HUES48 (cell line): ENCODE measurements around the gene TXNL4A.

ENCODE experiments used
- H3K27ac ChIP-seq: one replicate; pipeline ENCODE4 v1.7.0; 2013; ENCODE audit warnings: low read depth, low read length, inconsistent platforms
- H3K27me3 ChIP-seq: 2 replicates; pipeline ENCODE4 v1.6.1; 2013; ENCODE audit warnings: mild to moderate bottlenecking, low read length; ENCODE audit not compliant: control insufficient read depth, insufficient read depth
- H3K36me3 ChIP-seq: 2 replicates; pipeline ENCODE4 v1.6.1; 2013; ENCODE audit warnings: low read length; ENCODE audit not compliant: control insufficient read depth, insufficient read depth
- H3K4me1 ChIP-seq: 2 replicates; pipeline ENCODE4 v1.6.1; 2013; ENCODE audit warnings: mild to moderate bottlenecking, low read length; ENCODE audit not compliant: control insufficient read depth, insufficient read depth
- H3K4me3 ChIP-seq: 2 replicates; pipeline ENCODE4 v1.5.1; 2013; ENCODE audit warnings: mild to moderate bottlenecking, low read depth, low read length
- H3K9ac ChIP-seq: 2 replicates; pipeline ENCODE4 v1.6.1; 2013; ENCODE audit warnings: mild to moderate bottlenecking, low read depth, low read length, moderate library complexity
- H3K9me3 ChIP-seq: 2 replicates; pipeline ENCODE4 v1.6.1; 2013; ENCODE audit warnings: low read length; ENCODE audit not compliant: control insufficient read depth, insufficient read depth

Gene TXNL4A

DNA sequence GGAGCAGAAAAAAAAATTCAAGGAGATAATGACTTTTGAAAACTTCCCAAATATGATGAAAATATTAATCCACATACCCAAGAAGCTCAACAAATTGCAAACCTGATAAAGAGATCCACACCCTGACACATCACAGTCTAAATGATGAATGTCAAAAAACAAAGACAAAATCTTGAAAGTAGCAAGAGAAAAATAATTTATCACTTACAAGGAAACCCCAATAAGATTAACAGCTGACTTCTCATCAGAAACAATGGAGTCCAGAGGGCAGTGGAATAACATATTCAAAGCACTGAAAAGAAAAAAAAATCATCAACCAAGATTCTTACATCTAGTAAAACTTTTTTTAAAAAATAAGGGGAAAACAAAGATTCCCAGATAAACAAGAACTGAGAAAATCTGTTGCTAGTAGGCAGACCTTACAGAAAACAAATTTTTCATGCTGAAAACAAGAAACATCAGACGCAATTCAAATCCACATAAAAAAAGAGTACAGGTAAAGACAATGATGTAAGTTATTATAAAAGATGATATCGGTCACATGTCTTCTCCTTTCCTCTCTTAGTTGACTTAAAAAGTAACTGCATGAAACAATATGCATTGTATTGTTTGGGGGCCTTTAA is 58.2 kb downstream of the TXNL4A start:
- Histone ChIP-seq H3K36me3 (no peaks in the 10 kb centered on the region), H3K9me3 (peaks cover 23% of the 10 kb centered on the region), H3K4me3 (no peak overlapping the region), H3K4me1 (0 out of 2 replicates have a peak, but pooled peaks cover 6% of the 10 kb centered on the region), H3K27ac (no peak overlapping the region), H3K27me3 (no peaks in the 10 kb centered on the region), H3K9ac (no peak overlapping the region)

DNA sequence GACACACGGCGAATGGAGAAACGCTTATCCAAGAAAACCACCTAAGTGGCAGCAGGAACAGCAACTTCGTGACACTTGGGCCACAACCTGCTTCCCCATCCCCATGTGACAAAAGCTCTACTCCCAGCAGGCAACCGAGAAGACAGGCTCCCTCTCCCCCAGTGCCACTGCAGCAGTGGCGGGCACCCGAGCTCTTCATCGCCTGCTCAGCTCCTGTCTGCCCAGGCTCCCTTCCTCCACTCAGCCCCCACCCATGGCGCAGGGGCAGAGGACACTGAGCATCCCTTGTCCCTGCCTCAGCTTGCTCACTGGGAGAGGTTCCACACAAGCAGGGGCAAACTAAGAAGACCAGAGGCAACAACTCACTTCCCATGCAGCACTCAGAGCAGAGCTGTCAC is 59.8 kb downstream of the TXNL4A start:
- Histone ChIP-seq H3K27me3 (no peaks in the 10 kb centered on the region), H3K9ac (no peak overlapping the region), H3K9me3 (peaks cover 23% of the 10 kb centered on the region), H3K36me3 (no peaks in the 10 kb centered on the region), H3K4me1 (0 out of 2 replicates have a peak, but pooled peaks cover 6% of the 10 kb centered on the region), H3K4me3 (no peak overlapping the region), H3K27ac (no peak overlapping the region)

DNA sequence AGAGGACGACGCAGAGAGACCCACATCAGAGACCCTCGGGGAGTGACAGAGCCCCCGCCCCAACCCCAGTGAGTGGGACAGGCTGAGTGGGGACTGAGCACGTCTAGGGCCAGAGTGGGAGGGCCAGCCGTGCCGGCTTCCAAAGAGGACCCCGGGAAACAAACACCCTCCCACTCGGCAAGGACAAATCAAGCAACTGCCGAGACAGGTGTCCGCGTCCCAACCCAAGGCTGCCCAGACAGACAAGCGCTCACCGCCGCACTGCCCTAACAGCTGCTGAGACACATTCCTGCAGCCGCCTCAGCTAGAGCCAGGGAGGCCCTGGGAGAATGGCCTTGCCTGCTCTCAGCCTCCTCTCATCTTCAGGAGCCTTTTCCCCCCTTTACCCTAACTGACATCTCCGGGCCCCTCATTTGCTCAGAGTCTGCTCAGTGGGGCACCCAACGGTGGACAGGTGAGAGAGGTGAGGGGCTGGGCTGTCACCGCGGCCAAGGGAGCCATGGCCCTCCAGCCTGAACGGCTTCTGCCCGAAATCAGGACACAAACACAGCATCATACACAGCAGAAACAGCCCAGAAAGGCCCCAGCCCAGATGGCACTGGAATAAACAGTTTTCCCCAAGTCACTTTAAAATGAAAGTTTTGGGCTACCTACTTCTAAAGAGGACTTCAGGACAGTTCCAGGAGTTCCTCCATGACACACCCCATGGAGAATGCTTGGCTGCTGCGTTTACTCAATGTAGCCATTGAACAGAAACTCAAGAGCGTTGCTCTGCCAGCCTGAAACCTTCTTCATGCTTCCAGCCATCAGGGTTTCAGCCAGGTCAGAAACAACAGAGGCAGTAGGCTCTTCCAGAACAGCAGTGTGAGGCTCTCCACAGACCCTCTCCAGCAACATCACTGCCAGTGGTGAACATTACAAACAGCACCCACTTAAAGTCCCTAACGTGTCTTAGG is 60.5 kb downstream of the TXNL4A start:
- Histone ChIP-seq H3K4me3 (no peak overlapping the region), H3K9me3 (peaks cover 22% of the 10 kb centered on the region), H3K4me1 (0 out of 2 replicates have a peak, but pooled peaks cover 6% of the 10 kb centered on the region), H3K36me3 (no peaks in the 10 kb centered on the region), H3K27me3 (no peaks in the 10 kb centered on the region), H3K27ac (no peak overlapping the region), H3K9ac (no peak overlapping the region)

DNA sequence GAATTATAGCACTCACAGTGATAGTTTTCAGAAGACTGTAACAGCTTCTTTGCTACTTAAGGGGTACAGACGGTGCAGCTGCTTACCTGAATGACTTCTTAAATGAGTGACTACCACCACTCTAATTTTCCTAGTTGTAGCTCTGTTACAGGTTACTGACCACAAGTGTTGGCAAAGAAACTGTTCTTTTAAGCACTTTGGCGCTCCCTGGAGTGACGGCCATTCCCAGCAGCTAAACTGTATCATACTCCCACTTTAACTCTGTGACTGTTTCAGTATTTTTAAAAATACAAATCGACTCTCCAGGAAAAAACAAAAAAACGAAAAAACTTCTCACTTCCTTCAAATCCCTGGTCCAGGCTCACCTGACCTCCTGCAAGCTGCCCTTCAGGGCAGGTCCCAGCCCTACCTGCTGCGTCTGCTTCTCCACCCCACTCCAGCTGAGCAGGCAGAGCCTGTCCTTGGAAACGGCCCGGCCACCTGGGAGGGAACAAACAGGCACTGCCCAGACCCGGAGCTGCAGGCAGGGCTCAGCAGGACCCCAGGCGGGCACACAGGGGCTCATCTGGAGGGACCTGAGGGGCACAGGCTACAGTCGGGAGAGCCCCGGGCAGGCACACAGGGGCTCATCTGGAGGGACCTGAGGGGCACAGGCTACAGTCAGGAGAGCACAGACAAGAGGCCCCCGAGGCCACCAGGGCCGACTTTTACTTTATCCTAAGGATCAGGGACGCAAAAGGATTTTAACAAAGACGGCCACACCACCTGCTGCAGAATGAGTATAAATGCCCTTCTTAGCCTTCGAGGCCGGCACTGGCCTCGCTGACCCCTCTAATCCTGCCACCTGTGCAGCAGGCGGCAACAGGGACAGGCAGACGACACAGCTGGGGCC is 61.4 kb downstream of the TXNL4A start:
- no peaks in the 10 kb centered on the region for H3K27me3 ChIP-seq
- no peak overlapping the region for H3K4me3 ChIP-seq
- H3K4me1 ChIP-seq, result 0 out of 2 replicates have a peak, but pooled peaks cover 6% of the 10 kb centered on the region
- H3K9ac ChIP-seq, result no peak overlapping the region
- peaks cover 19% of the 10 kb centered on the region for H3K9me3 ChIP-seq
- no peaks in the 10 kb centered on the region for H3K36me3 ChIP-seq
- H3K27ac ChIP-seq, result no peak overlapping the region

DNA sequence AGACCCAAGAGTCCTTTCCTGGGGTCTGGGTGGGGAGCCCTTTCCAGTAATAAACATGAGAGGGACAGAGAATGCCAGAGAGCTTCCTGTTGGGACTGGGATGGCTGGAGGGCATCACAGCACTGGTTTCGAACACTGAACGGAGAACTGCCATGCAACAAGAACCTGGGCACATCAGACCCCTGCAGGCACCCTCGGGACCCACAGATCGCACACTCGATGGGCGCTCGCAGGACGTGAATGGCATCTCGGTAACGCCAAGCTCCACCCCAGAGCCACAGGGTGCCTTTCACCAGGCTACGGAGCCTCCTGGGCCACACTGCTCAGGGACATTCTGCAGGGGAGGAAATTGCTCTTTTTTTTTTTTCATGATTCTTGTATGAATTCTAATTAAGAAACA is 62.1 kb downstream of the TXNL4A start:
- H3K27me3 ChIP-seq, result no peaks in the 10 kb centered on the region
- H3K36me3 ChIP-seq, result no peaks in the 10 kb centered on the region
- no peak overlapping the region for H3K9ac ChIP-seq
- no peak overlapping the region for H3K4me3 ChIP-seq
- H3K9me3 ChIP-seq, result peaks cover 17% of the 10 kb centered on the region
- 0 out of 2 replicates have a peak, but pooled peaks cover 6% of the 10 kb centered on the region for H3K4me1 ChIP-seq
- no peak overlapping the region for H3K27ac ChIP-seq

DNA sequence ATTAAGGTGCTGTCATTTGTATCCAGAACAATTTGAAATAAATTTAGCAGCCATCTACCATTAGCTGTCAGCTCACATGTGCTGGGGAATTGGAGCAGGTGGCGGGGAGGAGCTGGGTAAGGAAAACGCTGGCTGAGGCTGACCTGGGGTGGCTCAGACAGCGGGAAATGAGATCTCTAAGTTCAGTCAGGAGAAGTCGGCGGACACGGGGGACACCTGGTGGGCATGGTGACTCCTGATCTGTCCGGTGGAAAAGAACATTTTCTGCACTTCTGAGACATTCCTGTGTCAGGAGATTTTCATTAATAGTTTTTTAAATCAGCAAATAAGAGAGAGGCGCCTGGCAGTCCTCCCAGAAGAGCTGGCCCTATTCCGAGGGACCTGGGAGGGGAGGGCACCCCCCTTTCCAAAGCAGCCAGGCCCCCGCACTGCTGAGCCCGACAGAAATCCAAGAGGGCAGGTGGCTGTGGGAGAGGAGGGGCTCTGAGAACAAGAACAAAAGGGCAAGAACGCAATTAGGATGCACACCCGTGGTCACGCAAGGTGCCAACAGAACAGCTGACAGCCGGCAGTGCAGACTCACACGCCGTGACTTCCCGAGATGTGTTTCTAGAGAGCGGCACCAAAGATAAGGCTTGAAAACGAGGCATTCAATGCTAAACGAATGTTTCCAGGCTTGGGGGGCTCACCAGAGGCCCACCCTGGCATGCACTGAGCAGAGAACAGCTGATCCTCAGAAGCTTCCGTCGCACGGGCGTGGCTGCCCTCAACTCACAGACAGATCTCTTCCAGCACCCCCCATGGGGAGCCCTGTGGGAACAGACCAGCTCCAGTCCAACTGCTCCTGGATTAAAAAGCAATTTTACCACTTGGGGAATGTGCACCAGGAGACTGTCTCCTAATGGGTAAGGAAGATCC is 63.3 kb downstream of the TXNL4A start:
- Histone ChIP-seq H3K4me3 (no peak overlapping the region), H3K36me3 (no peaks in the 10 kb centered on the region), H3K9me3 (peaks cover 11% of the 10 kb centered on the region), H3K27me3 (no peaks in the 10 kb centered on the region), H3K27ac (no peak overlapping the region), H3K4me1 (0 out of 2 replicates have a peak, but pooled peaks cover 6% of the 10 kb centered on the region), H3K9ac (no peak overlapping the region)

DNA sequence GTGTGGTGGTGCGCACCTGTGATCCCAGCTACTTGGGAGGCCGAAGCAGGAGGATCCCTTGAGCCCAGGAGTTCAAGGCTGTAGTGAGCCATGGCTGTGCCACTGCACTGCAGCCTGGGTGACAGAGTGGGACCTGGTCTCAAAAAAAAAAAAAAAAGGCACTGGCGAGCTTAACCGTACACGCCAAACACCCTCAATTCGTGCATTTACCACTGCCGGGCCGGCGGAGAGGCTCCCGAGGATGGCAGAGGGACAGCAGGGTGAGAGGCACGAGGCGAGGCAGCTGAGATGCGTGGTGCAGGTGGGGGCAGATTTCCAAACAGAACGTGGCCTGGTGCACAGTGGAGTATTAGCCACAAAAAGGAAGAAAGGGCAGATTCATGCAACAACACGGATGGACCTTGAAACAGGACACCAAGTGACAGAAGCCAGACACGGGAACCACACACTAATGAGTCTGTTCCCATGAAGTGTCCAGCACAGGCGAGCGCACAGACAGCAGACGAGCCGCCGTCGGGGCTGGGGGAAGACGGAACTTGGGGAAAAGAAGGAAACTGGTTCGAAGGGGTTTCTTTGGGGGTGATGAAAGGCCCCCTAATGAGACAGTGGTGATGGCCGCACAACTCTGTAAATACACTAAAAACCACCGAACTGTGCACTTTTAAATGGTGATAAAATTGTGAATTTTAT is 64.3 kb downstream of the TXNL4A start:
- Histone ChIP-seq H3K36me3 (no peaks in the 10 kb centered on the region), H3K9me3 (peaks cover under 1% of the 10 kb centered on the region; the same call in 1 of the 2 replicates), H3K27ac (no peak overlapping the region), H3K4me1 (0 out of 2 replicates have a peak, but pooled peaks cover 6% of the 10 kb centered on the region), H3K4me3 (no peak overlapping the region), H3K27me3 (no peaks in the 10 kb centered on the region), H3K9ac (no peak overlapping the region)

DNA sequence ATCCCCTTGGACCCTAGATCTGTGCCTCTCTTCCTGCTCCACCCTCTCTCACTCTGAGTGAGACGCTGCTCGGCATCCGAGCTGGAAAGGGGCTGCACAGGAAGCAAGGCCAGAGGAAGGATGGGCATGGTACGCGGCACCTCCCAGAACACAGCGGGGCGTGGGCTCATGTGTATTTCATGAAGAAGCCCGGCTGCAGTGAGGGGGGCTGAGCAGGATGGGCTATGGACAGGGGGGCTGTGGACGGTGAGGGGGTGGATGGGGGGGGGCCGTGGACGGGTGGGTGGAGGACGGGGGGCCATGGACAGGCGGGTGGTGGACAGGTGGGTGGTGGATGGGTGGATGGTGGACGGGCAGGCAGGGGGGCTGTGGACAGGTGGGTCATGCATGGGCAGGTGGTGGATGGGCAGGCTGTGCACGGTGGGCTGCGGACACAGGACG is 65.4 kb downstream of the TXNL4A start:
- H3K4me1 ChIP-seq, result 0 out of 2 replicates have a peak, but pooled peaks cover 6% of the 10 kb centered on the region
- H3K27ac ChIP-seq, result no peak overlapping the region
- no peaks in the 10 kb centered on the region for H3K9me3 ChIP-seq
- H3K9ac ChIP-seq, result no peak overlapping the region
- no peak overlapping the region for H3K4me3 ChIP-seq
- no peaks in the 10 kb centered on the region for H3K27me3 ChIP-seq
- no peaks in the 10 kb centered on the region for H3K36me3 ChIP-seq

DNA sequence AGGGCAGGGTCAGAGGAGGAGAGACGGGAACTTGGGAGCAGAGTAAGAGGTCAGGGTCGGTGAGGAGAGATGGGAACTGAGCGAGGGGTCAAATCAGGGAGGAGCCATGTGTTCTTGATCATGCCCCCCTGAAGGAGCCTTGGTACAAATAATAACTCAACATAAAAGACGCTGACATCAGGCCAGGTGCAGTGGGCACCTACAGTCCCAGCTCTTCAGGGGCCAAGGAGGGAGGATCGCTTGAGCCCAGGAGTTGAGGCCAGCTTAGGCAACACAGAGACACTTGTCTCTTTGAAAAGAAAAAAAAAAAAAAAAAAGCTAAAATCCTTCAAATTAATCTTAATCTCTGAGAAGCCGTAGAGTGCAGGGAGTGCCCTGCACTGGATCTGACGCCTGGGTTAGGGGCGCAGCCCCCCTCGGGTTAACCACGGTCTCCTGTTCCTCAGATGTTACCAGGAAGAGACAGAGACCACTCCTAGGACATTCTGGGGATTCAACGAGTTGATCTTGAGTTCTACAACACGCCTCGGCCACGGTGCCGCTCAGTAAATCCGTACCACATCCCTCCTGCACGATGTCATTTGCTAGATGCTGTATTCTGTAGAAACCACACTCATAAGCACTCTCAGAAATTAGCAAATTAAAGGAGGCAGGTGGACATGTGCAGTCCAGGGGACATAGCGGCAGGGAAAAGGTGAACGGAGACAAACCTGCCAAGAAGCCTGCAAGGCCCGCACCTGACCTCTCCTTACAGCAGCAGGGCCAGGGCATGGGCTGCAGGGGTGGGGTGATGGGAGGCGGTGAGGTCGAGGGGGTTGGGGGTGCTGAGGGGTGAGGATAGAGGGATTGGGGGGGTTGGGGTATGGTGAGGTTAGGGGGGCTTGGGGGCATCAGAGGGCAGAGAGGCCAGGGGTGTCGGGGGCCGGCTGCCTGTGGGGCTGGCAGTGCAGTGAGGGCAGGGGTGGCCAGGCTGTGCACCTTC is 66.1 kb downstream of the TXNL4A start:
- no peak overlapping the region for H3K4me3 ChIP-seq
- H3K36me3 ChIP-seq, result no peaks in the 10 kb centered on the region
- no peaks in the 10 kb centered on the region for H3K27me3 ChIP-seq
- no peak overlapping the region for H3K27ac ChIP-seq
- 0 out of 2 replicates have a peak, but pooled peaks cover 6% of the 10 kb centered on the region for H3K4me1 ChIP-seq
- no peaks in the 10 kb centered on the region for H3K9me3 ChIP-seq
- H3K9ac ChIP-seq, result no peak overlapping the region
